Sigmoid colon (tissue), 4 donors: ENCODE measurements around the gene SLIT3.

Experiments
- POLR2A ChIP-seq, 2 donors: fragments of 450-650 bp; IDR thresholded peaks; one replicate each; pipeline ENCODE4 v1.6.1; 2016; ENCODE audit warnings: antibody characterized with exemption in 2 of 2, mild to moderate bottlenecking in 2 of 2, moderate library complexity in 2 of 2
- POLR2AphosphoS5 ChIP-seq, 4 donors: sonication (generic); formaldehyde crosslinking; IDR thresholded peaks; one replicate each; pipeline ENCODE4 v1.6.1; 2017; ENCODE audit warnings: antibody characterized with exemption in 4 of 4
- TF ChIP-seq, protein P1 (sequence below), 4 experiments: fragments of 450-650 bp in 3 of 4; fragments of 200-600 bp in 1 of 4; IDR thresholded peaks; one replicate each; pipeline ENCODE4 v1.5.1; 2016 to 2019; ENCODE audit warnings: antibody characterized with exemption in 4 of 4, mild to moderate bottlenecking in 3 of 4, moderate library complexity in 2 of 4

DNA sequence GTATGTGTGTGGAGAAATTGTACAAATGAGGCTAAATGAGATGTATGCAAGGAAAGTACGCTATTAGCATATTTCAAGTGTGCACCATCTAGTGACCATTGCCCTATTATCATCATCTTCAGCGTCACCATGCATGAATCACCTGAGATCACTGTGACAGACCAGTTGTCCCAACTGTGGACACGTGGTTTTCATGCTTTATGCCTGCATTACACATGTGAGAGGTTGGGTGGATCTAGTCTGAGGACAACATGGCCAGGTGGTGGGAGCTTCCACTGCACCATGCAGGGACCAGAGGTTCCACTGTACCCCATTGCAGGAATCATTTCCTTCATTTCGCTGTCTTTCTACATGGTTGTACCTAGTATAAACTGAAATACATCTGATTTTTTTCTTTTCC, 329.8 kb downstream of the SLIT3 start:
- TF ChIP-seq POLR2A (IDR thresholded peaks at IDR 0.05) (no peak), POLR2AphosphoS5 (IDR thresholded peaks at IDR 0.05) (no peak)
- TF ChIP-seq, protein P1, sequence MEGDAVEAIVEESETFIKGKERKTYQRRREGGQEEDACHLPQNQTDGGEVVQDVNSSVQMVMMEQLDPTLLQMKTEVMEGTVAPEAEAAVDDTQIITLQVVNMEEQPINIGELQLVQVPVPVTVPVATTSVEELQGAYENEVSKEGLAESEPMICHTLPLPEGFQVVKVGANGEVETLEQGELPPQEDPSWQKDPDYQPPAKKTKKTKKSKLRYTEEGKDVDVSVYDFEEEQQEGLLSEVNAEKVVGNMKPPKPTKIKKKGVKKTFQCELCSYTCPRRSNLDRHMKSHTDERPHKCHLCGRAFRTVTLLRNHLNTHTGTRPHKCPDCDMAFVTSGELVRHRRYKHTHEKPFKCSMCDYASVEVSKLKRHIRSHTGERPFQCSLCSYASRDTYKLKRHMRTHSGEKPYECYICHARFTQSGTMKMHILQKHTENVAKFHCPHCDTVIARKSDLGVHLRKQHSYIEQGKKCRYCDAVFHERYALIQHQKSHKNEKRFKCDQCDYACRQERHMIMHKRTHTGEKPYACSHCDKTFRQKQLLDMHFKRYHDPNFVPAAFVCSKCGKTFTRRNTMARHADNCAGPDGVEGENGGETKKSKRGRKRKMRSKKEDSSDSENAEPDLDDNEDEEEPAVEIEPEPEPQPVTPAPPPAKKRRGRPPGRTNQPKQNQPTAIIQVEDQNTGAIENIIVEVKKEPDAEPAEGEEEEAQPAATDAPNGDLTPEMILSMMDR (IDR thresholded peaks at IDR 0.05) = no peak
